RWPE2 (cell line): ENCODE results near the gene CAMK2G.
"Not testable (repeated sequence)": the region's sequence is repeated elsewhere in the genome, so short reads cannot be mapped to it uniquely, and the experiment has no call there.

Experiments used
- ATAC-seq: fragments of 200-7000 bp; cut with Tn5 transposase; 3 replicates; pipeline ENCODE4 v1.9.1; 2021; ENCODE audit warnings: low read depth
- DNase-seq: peaks from one replicate; pipeline ENCODE4 v3.0.0-alpha.2; 2020; ENCODE audit warnings: low spot score
- H3K27ac ChIP-seq: fragments of 450-650 bp; 2 replicates; pipeline ENCODE4 v1.5.1; 2017; ENCODE audit warnings: mild to moderate bottlenecking; ENCODE audit not compliant: poor library complexity, severe bottlenecking
- H3K27me3 ChIP-seq: fragments of 250-450 bp; sonication (Bioruptor Pico); 2 replicates; pipeline ENCODE4 v1.5.1; 2021; ENCODE audit warnings: mild to moderate bottlenecking, moderate library complexity; ENCODE audit not compliant: insufficient read depth, poor library complexity, severe bottlenecking
- H3K36me3 ChIP-seq: fragments of 250-450 bp; sonication (Bioruptor Pico); 2 replicates; pipeline ENCODE4 v1.5.1; 2020; ENCODE audit warnings: low read depth, mild to moderate bottlenecking, moderate library complexity
- H3K4me1 ChIP-seq: fragments of 250-450 bp; sonication (Bioruptor Pico); 2 replicates; pipeline ENCODE4 v1.5.1; 2021; ENCODE audit warnings: mild to moderate bottlenecking, moderate library complexity; ENCODE audit not compliant: insufficient read depth, poor library complexity, severe bottlenecking
- H3K4me3 ChIP-seq: fragments of 250-450 bp; sonication (Bioruptor Pico); 2 replicates; pipeline ENCODE4 v1.5.1; 2021; ENCODE audit warnings: mild to moderate bottlenecking, moderate library complexity; ENCODE audit not compliant: severe bottlenecking
- H3K9me3 ChIP-seq: fragments of 250-450 bp; sonication (Bioruptor Pico); 2 replicates; pipeline ENCODE4 v1.5.1; 2021; ENCODE audit warnings: mild to moderate bottlenecking, moderate library complexity; ENCODE audit not compliant: severe bottlenecking
- TF ChIP-seq, protein P1 (sequence below): fragments of 450-650 bp; IDR thresholded peaks from one replicate; pipeline ENCODE4 v1.5.1; 2017; ENCODE audit warnings: mild to moderate bottlenecking, moderate library complexity; ENCODE audit not compliant: poor library complexity, severe bottlenecking

Gene CAMK2G

DNA sequence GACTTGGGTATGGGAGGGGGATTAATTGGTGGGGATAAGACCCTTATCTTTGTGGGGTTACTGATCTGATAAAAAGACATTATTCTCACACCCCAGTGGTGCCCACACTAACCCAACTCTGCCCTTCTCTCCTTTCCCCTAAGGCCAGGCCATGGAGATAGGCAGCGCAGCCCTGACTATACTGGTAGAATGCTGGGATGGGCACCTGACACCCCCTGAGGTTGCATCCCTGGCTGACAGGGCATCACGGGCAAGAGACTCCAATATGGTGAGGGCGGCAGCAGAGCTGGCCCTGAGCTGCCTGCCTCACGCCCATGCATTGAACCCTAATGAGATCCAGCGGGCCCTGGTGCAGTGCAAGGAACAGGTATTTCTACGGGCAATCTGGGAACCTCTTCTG lies 76.3 kb downstream of the CAMK2G start:
- no peaks in the 10 kb centered on the region for H3K9me3 ChIP-seq
- no peak for DNase-seq
- H3K27ac ChIP-seq = no peak overlapping the region
- no peaks in the 10 kb centered on the region for H3K4me1 ChIP-seq
- TF ChIP-seq, protein P1, sequence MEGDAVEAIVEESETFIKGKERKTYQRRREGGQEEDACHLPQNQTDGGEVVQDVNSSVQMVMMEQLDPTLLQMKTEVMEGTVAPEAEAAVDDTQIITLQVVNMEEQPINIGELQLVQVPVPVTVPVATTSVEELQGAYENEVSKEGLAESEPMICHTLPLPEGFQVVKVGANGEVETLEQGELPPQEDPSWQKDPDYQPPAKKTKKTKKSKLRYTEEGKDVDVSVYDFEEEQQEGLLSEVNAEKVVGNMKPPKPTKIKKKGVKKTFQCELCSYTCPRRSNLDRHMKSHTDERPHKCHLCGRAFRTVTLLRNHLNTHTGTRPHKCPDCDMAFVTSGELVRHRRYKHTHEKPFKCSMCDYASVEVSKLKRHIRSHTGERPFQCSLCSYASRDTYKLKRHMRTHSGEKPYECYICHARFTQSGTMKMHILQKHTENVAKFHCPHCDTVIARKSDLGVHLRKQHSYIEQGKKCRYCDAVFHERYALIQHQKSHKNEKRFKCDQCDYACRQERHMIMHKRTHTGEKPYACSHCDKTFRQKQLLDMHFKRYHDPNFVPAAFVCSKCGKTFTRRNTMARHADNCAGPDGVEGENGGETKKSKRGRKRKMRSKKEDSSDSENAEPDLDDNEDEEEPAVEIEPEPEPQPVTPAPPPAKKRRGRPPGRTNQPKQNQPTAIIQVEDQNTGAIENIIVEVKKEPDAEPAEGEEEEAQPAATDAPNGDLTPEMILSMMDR = no peak
- peaks cover 68% of the 10 kb centered on the region for H3K36me3 ChIP-seq
- ATAC-seq = no peak
- no peaks in the 10 kb centered on the region for H3K27me3 ChIP-seq
- no peak overlapping the region for H3K4me3 ChIP-seq

DNA sequence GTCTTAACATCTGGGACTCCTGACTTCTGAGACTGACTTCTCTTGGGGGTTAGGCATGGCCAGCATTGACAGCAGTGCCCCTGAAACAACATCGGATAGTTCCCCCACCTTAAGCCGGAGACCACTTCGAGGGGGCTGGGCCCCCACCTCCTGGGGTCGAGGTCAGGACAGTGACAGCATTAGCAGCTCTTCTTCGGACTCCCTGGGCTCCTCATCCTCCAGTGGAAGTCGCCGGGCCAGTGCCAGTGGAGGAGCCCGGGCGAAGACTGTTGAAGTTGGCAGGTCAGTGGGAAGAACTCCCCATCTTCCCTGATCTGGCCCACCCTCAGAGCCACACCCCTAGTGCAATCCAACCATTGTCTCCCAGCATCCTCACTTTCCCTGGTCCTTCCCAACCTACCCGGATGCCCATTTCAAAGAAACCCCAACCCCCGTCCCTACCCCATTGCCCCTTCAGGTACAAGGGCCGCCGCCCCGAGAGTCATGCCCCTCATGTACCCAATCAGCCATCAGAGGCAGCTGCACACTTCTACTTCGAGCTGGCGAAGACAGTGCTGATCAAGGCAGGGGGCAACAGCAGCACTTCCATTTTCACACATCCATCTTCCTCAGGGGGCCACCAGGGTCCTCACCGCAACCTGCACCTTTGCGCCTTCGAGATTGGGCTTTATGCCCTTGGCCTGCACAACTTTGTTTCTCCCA lies 76.9 kb downstream of the CAMK2G start:
- Histone ChIP-seq H3K9me3 (no peaks in the 10 kb centered on the region), H3K36me3 (peaks cover 64% of the 10 kb centered on the region), H3K4me3 (no peak overlapping the region), H3K27ac (no peak overlapping the region), H3K27me3 (no peaks in the 10 kb centered on the region), H3K4me1 (no peaks in the 10 kb centered on the region)
- TF ChIP-seq, protein P1 = no peak
- ATAC-seq (no peak), DNase-seq (no peak)

DNA sequence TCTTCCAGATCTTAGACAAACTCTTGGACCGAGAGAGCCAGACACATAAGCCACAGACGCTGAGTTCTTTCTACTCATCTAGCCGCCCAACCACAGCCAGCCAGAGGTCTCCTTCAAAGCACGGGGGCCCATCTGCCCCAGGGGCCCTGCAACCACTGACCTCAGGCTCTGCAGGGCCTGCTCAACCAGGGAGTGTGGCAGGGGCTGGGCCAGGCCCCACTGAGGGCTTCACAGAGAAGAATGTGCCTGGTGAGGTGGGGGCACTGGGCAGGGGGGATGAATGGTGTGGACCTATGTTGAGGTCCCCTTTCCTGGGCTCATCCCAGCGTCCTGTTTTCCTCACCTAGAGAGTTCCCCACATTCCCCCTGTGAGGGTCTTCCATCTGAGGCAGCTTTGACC lies 77.6 kb downstream of the CAMK2G start:
- ATAC-seq (no peak), DNase-seq (no peak)
- Histone ChIP-seq H3K27ac (no peak overlapping the region), H3K27me3 (no peaks in the 10 kb centered on the region), H3K4me1 (no peaks in the 10 kb centered on the region), H3K36me3 (peaks cover 60% of the 10 kb centered on the region), H3K9me3 (no peaks in the 10 kb centered on the region), H3K4me3 (no peak overlapping the region)
- TF ChIP-seq, protein P1 = no peak

DNA sequence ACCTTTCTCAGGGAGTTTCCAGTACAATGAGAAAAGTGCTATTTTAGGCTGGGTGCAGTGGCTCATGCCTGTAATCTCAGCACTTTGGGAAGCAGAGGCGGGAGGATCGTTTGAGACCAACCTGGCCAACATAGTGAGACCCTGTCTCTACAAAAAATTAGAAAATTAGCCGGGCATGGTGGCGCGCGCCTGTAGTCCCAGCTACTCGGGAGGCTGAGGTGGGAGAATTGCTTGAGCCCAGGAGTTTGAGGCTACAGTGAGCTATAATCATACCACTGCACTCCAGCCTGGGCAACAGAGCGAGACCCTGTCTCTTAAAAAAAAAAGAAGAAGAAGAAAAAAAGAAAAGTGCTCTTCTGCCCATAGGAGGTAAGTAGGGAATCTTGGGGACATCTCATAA lies 78.3 kb downstream of the CAMK2G start:
- not testable (repeated sequence) for H3K4me1 ChIP-seq, H3K4me3 ChIP-seq, DNase-seq, H3K27me3 ChIP-seq, ATAC-seq, H3K27ac ChIP-seq, H3K9me3 ChIP-seq
- peaks cover 60% of the 10 kb centered on the region for H3K36me3 ChIP-seq

DNA sequence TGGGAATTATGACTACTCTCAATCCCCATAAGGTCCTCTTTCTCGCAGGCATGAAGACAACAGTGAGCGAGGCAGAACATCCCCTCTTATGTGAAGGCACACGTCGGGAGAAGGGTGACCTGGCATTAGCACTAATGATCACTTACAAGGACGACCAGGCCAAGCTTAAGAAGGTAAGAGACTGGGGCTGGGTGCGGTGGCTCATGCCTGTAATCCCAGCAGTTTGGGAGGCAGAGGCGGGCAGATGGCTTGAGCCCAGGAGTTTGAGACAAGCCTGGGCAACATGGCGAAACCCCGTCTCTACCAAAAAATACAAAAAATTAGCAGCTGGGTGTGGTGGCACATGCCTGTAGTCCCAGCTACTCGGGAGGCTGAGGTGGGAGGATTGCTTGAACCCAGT lies 78.9 kb downstream of the CAMK2G start:
- peaks cover 64% of the 10 kb centered on the region for H3K36me3 ChIP-seq
- not testable (repeated sequence) for ATAC-seq, H3K9me3 ChIP-seq, H3K4me3 ChIP-seq, H3K27ac ChIP-seq, H3K4me1 ChIP-seq, H3K27me3 ChIP-seq, DNase-seq

DNA sequence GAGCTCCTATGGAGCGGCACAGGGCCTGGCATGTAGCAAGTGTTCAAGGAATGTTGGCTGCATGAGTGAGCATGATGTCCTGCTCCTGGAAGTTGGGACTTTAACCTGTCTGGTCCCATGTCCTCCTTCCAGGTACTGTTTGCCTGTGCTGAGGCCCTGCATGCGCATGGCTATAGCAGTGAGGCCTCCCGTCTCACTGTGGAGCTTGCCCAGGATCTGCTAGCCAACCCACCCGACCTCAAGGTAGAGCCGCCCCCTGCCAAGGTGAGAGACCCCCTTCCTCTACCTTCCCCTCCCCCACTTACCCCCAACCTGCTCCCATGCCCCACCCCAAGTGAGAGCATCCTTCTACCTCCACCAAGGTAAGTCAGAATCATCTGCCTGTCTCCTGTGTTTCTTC lies 80.9 kb downstream of the CAMK2G start:
- ATAC-seq (no peak), DNase-seq (no peak)
- Histone ChIP-seq H3K9me3 (no peaks in the 10 kb centered on the region), H3K36me3 (peaks cover 60% of the 10 kb centered on the region), H3K27ac (no peak overlapping the region), H3K4me1 (no peaks in the 10 kb centered on the region), H3K27me3 (no peaks in the 10 kb centered on the region), H3K4me3 (no peak overlapping the region)
- TF ChIP-seq, protein P1 = no peak
